SK-N-SH (cell line): ENCODE measurements around the gene TOR2A.

Experiments
- RCOR1 ChIP-seq: fragments of 150-350 bp; IDR thresholded peaks from 2 replicates; pipeline ENCODE4 v1.6.1; 2017; ENCODE audit warnings: antibody characterized with exemption, low read length
- RXRA ChIP-seq: IDR thresholded peaks from 2 replicates; pipeline ENCODE4 v1.4.0; 2012; ENCODE audit warnings: low read depth, mild to moderate bottlenecking, borderline replicate concordance
- TF ChIP-seq, protein P1 (sequence below): fragments of 200-600 bp; sonication (generic); IDR thresholded peaks from 2 replicates; pipeline ENCODE4 v1.6.1; 2017; ENCODE audit warnings: antibody characterized with exemption, mild to moderate bottlenecking, moderate library complexity

DNA sequence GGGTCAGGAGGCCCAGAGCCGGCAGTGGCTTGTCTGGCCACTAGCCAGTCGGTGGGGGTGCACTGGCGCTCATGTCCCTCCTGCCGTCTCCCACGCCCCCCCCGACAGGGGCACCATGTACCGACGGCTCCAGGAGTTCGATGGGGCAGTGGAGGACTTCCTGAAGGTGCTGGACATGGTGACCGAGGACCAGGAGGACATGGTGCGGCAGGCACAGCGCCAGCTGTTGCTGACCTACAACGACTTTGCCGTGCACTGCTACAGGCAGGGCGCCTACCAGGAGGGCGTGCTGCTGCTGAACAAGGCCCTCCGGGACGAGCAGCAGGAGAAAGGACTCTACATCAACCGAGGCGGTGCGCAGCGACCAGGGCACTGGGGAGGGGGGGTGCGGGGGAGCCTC is 11.1 kb downstream of the TOR2A start:
- TF ChIP-seq RXRA: no peak
- TF ChIP-seq RCOR1: no peak
- TF ChIP-seq, protein P1, sequence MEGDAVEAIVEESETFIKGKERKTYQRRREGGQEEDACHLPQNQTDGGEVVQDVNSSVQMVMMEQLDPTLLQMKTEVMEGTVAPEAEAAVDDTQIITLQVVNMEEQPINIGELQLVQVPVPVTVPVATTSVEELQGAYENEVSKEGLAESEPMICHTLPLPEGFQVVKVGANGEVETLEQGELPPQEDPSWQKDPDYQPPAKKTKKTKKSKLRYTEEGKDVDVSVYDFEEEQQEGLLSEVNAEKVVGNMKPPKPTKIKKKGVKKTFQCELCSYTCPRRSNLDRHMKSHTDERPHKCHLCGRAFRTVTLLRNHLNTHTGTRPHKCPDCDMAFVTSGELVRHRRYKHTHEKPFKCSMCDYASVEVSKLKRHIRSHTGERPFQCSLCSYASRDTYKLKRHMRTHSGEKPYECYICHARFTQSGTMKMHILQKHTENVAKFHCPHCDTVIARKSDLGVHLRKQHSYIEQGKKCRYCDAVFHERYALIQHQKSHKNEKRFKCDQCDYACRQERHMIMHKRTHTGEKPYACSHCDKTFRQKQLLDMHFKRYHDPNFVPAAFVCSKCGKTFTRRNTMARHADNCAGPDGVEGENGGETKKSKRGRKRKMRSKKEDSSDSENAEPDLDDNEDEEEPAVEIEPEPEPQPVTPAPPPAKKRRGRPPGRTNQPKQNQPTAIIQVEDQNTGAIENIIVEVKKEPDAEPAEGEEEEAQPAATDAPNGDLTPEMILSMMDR: no peak
